ENCODE measurements around the gene ZSCAN26.

ZSCAN26 gene

GRCh38 chr6:28266962-28267694 lies at the start of gene ZSCAN26:
Gene ZSCAN26 (plus strand): TSS chr6:28267143. CDS start chr6:28271920, 4,777 bp downstream.
- peak; percentile 90 for DNase-seq

GRCh38 chr6:28217890-28218289 lies 49.1 kb upstream of the ZSCAN26 start:
- DNase-seq, result no peak

GRCh38 chr6:28218312-28219248 lies 48.4 kb upstream of the ZSCAN26 start:
- peak; percentile 45 for DNase-seq

- DNase-seq, result no peak
Measured at GRCh38 chr6:28220257-28221133, 46.4 kb upstream of the ZSCAN26 start.

GRCh38 chr6:28224131-28225055 lies 42.5 kb upstream of the ZSCAN26 start:
- DNase-seq, result no peak

- peak; percentile 68 for DNase-seq
Measured at GRCh38 chr6:28225056-28225834, 41.7 kb upstream of the ZSCAN26 start, which contains the start of gene ZSCAN9. Gene ZSCAN9 (plus strand): TSS chr6:28225275. CDS start chr6:28227085, 1,810 bp downstream.

GRCh38 chr6:28226460-28226859 lies 40.5 kb upstream of the ZSCAN26 start:
- DNase-seq, result no peak

GRCh38 chr6:28232785-28233184 lies 34.2 kb upstream of the ZSCAN26 start:
- no peak for DNase-seq

GRCh38 chr6:28235912-28236452 lies 31.0 kb upstream of the ZSCAN26 start:
- DNase-seq, result no peak

GRCh38 chr6:28239636-28240035 lies 27.3 kb upstream of the ZSCAN26 start:
- DNase-seq, result no peak

- no peak for DNase-seq
Measured at GRCh38 chr6:28240471-28240870, 26.5 kb upstream of the ZSCAN26 start.

GRCh38 chr6:28243946-28244345 lies 23.0 kb upstream of the ZSCAN26 start:
- no peak for DNase-seq

GRCh38 chr6:28245206-28245941 lies 21.6 kb upstream of the ZSCAN26 start:
- DNase-seq, result no peak

GRCh38 chr6:28248916-28249315 lies 18.0 kb upstream of the ZSCAN26 start:
- DNase-seq, result no peak

GRCh38 chr6:28250747-28251146 lies 16.2 kb upstream of the ZSCAN26 start:
- DNase-seq, result no peak

GRCh38 chr6:28251661-28252008 lies 15.3 kb upstream of the ZSCAN26 start:
- peak; percentile 56 for DNase-seq

GRCh38 chr6:28252009-28252975 lies 14.7 kb upstream of the ZSCAN26 start, which contains the start of gene ZKSCAN4:
Gene ZKSCAN4 (minus strand): TSS chr6:28252269. CDS start chr6:28251980, 289 bp downstream.
- DNase-seq, result peak; percentile 87

- peak; percentile 36 for DNase-seq
Measured at GRCh38 chr6:28254121-28254519, 12.8 kb upstream of the ZSCAN26 start.

Measured in activated CD4-positive, alpha-beta T cell treated with anti-CD3 and anti-CD28 coated beads for 48 hours (primary cell).